ENCODE measurements around the gene PEX5L.

PEX5L gene

GRCh38 chr3:179788996-179789395 is 247.7 kb downstream of the PEX5L start:
- TF ChIP-seq TAF1 (IDR thresholded peaks at IDR 0.05; ENCODE audit: borderline replicate concordance, insufficient read depth, low read length) (no peak), FOXP2 (optimal IDR thresholded peaks at IDR 0.05; ENCODE audit: borderline replicate concordance, extremely low read depth, extremely low read length, insufficient read depth) (no peak), REST (IDR thresholded peaks at IDR 0.05; ENCODE audit: insufficient read depth in 1 of 2, low read depth in 2 of 2, low read length in 2 of 2) (no peak), POLR2AphosphoS5 (IDR thresholded peaks at IDR 0.05; ENCODE audit: low read depth, low read length) (no peak), SIN3A (IDR thresholded peaks at IDR 0.05; ENCODE audit: borderline replicate concordance, insufficient read depth, low read length) (no peak)

- TF ChIP-seq FOXP2 (optimal IDR thresholded peaks at IDR 0.05; ENCODE audit: borderline replicate concordance, extremely low read depth, extremely low read length, insufficient read depth) (no peak), TAF1 (IDR thresholded peaks at IDR 0.05; ENCODE audit: borderline replicate concordance, insufficient read depth, low read length) (no peak), SIN3A (IDR thresholded peaks at IDR 0.05; ENCODE audit: borderline replicate concordance, insufficient read depth, low read length) (no peak), POLR2AphosphoS5 (IDR thresholded peaks at IDR 0.05; ENCODE audit: low read depth, low read length) (no peak), REST (IDR thresholded peaks at IDR 0.05; ENCODE audit: insufficient read depth in 1 of 2, low read depth in 2 of 2, low read length in 2 of 2) (no peak)
Measured at GRCh38 chr3:179775416-179776122, 261.2 kb downstream of the PEX5L start.

GRCh38 chr3:179772297-179772696 is 264.4 kb downstream of the PEX5L start:
- TF ChIP-seq SIN3A (IDR thresholded peaks at IDR 0.05; ENCODE audit: borderline replicate concordance, insufficient read depth, low read length) (no peak), POLR2AphosphoS5 (IDR thresholded peaks at IDR 0.05; ENCODE audit: low read depth, low read length) (no peak), REST (IDR thresholded peaks at IDR 0.05; ENCODE audit: insufficient read depth in 1 of 2, low read depth in 2 of 2, low read length in 2 of 2) (no peak), TAF1 (IDR thresholded peaks at IDR 0.05; ENCODE audit: borderline replicate concordance, insufficient read depth, low read length) (no peak), FOXP2 (optimal IDR thresholded peaks at IDR 0.05; ENCODE audit: borderline replicate concordance, extremely low read depth, extremely low read length, insufficient read depth) (no peak)

GRCh38 chr3:179771797-179772196 is 264.9 kb downstream of the PEX5L start:
- TF ChIP-seq FOXP2 (optimal IDR thresholded peaks at IDR 0.05; ENCODE audit: borderline replicate concordance, extremely low read depth, extremely low read length, insufficient read depth) (no peak), REST (IDR thresholded peaks at IDR 0.05; ENCODE audit: insufficient read depth in 1 of 2, low read depth in 2 of 2, low read length in 2 of 2) (no peak), TAF1 (IDR thresholded peaks at IDR 0.05; ENCODE audit: borderline replicate concordance, insufficient read depth, low read length) (no peak), SIN3A (IDR thresholded peaks at IDR 0.05; ENCODE audit: borderline replicate concordance, insufficient read depth, low read length) (no peak), POLR2AphosphoS5 (IDR thresholded peaks at IDR 0.05; ENCODE audit: low read depth, low read length) (no peak)

All from PFSK-1 (cell line).